ENCODE data around the gene KLHL36.
A peak's percentile ranks its signal among the peaks of the same experiment; 100 is the strongest.

The KLHL36 gene

DNA sequence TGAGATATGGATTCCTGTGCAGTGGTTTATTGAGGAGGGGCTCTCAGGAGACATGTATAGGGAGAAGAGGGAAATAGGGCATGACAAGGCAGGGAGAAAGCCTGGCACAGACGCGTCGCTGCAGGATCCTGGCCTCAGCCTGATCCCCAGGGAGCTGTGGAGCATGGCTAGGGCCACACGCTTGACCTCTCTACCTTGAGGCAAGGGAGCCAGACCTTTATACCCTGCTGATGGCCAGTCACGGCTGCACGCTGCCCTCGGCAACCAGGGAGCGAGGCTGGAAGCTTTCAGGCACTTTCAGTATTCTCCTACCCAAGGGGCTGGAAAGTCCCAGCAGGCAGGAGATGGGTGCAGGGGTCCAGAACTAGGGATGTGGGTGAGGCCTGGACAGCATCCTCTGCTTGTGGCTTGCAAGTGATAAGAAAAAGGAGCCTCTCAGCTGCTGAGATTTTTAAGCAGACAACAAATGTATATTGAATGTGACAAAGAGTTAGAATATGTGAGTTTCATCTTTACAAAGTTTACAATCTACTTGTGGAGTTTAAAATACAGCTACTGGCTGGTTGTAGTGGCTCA, 10.0 kb upstream of the KLHL36 start:
- DNase-seq (ENCODE audit: low spot score): no peak
- TF ChIP-seq, protein P1, sequence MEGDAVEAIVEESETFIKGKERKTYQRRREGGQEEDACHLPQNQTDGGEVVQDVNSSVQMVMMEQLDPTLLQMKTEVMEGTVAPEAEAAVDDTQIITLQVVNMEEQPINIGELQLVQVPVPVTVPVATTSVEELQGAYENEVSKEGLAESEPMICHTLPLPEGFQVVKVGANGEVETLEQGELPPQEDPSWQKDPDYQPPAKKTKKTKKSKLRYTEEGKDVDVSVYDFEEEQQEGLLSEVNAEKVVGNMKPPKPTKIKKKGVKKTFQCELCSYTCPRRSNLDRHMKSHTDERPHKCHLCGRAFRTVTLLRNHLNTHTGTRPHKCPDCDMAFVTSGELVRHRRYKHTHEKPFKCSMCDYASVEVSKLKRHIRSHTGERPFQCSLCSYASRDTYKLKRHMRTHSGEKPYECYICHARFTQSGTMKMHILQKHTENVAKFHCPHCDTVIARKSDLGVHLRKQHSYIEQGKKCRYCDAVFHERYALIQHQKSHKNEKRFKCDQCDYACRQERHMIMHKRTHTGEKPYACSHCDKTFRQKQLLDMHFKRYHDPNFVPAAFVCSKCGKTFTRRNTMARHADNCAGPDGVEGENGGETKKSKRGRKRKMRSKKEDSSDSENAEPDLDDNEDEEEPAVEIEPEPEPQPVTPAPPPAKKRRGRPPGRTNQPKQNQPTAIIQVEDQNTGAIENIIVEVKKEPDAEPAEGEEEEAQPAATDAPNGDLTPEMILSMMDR (IDR thresholded peaks at IDR 0.05; ENCODE audit: extremely low read depth, missing control alignments): no peak

DNA sequence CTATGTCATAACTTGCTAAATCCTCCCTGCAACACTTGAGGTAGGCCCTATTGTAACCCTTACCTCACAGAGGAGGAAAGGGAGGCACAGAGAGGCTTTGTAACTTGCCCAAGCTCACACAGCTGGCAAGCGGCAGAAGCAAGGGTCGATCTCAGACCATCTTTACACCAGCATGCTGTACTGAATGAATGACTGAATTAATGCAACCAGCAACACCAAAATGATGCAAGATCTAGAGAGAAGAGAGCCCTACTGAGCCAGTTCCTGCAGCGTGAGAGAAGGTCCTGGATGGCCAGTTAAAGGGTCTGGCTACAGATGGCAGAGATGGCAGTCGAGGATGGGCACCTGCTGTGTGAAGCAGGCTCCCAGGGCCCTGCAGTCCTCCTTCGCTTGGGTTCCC, 8.2 kb upstream of the KLHL36 start:
- TF ChIP-seq, protein P1 (IDR thresholded peaks at IDR 0.05; ENCODE audit: extremely low read depth, missing control alignments): no peak
- no peak for DNase-seq (ENCODE audit: low spot score)

DNA sequence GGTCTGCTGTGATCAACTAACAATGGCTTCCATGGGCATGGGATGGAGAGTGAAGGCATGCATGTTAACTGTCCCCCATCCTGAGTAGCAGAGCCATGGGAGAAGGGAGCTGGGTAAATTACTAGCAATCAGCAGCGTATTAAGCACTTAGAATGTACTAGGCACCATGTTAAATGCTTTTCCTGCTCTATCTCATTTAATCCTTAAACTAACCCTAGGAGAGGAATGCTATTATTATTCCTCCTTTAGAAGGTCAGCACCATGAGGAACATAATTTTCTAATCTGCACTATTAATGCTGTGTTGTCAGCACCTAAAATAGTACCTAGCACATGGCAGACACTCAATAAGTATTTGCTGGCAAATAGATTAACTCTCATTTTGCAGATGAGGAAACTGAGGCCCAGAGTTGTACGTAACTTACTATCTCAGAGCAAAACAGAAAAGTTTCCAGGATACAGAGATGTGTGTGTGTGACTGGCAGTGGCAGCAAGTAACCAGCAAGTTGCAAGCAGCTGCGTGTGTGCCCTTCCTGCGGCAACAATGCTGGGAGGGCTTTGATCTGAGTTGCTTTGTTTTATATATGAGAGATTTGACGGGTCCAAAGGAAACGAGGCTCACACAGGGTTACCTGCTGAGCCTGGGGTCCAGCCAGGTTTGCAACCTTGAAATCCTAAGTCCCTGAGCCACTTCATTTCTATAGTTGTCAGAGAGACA, 6.5 kb upstream of the KLHL36 start:
- TF ChIP-seq, protein P1 (IDR thresholded peaks at IDR 0.05; ENCODE audit: extremely low read depth, missing control alignments): no peak
- DNase-seq (ENCODE audit: low spot score): no peak

DNA sequence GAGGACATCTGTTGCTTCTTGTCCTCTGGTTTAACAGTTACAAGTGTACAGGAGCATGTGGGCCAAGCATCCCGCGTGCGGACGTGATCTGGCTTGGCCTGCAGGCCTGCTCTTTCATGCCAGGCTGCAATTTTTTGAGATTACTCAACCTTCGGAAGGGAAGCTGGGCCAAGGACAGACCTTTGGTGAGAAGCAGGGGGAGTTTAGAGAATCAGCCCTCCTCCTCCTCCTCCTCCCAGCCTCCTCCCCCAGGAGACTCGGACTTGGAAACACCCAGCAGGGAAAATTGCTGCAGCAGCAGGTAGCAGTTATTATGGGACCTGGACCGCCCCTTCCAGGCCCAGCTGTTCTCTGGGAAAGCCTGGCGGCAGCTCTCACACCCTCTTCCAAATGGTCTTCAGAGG, 5.1 kb upstream of the KLHL36 start:
- DNase-seq (ENCODE audit: low spot score): no peak
- TF ChIP-seq, protein P1 (IDR thresholded peaks at IDR 0.05; ENCODE audit: extremely low read depth, missing control alignments): no peak

DNA sequence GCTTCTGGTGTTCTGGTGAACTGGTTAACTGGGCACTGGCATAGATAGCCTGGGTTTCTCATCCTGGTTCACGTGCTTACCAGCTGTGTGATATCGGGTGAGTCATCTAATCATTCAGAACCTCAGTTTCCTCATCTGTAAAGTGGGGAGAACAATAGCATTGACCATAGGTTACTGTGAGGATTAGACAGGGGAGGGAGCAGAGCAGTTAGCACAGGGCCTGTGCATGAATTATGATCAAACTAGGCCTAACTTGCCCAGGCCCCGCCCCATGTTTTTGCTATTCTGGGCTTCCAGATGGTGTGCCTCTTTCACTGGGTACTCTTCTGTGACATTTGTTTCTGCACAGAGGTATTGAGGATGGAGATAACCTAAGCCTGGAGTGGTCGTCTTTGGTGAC, 4.6 kb upstream of the KLHL36 start:
- no peak for DNase-seq (ENCODE audit: low spot score)
- TF ChIP-seq, protein P1 (IDR thresholded peaks at IDR 0.05; ENCODE audit: extremely low read depth, missing control alignments): no peak

DNA sequence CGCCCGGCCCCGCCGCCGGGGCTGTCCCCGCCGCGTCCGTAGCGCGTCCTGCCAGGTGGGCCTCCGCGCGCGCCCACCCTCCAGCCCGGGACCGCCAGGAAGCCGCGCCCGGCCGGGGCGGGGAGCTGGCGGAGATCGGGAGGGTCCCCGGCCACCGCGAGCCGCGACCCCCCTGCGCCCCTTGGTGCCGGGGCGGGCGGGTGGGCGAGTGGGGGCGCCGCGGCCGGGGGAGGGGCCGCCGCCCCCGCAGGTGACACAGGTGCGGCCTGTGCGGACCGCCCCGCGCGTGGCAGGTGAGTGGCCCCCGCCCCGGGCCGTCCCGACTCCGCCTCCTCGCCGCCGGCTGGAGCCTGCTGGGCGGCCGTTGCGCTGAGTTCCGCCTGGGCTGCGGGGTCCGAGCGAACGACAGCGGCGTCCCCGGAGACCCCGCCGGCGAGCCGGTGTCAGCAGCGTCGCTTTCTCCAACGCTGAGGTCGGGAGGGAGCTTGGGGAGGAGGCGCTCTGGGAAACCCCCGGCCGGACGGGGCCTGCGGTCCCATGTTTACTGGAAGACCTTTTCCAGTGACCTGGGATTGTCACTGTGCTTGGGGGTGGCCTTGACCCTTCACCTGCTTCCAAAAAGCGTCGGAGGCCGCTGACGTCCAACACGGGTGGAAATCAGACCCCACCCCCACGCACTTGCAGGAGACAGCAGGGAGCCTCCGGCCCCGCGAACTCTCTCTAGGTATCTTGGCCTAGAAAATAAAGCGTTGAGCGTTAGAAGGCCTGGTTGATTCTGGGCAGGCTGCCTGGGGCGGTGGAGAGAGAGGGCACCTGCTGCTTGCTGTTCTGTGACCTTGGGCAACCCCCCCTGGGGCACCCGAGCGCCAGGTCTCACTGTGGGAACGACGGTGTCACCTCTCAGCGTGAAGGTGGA, 542 bp downstream of the KLHL36 start:
- DNase-seq (ENCODE audit: low spot score): peak; percentile 91
- TF ChIP-seq, protein P1 (IDR thresholded peaks at IDR 0.05; ENCODE audit: extremely low read depth, missing control alignments): no peak

DNA sequence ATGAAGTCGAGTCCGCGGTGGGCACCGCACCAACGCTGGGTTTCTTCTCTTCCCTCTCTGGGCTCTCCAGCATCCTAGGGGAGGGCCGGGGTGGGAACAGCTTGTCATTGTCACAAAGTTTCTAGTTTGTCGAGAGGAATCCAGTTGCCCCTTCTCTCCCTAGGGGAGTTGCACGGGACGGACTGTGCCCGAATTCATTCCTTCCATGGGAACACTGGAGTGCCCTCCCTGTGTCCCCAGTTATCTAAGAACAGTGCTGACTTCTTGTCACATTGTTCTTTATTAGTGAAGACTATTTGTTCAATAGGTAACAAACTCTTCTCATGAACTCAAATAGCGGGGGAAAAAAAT, 1.2 kb downstream of the KLHL36 start:
- TF ChIP-seq, protein P1 (IDR thresholded peaks at IDR 0.05; ENCODE audit: extremely low read depth, missing control alignments): no peak
- DNase-seq (ENCODE audit: low spot score): no peak
